ENCODE results near the gene C1QTNF9B. TPM values are rescaled to one million over a fixed set of nuclear protein-coding genes. Genes with fewer than 3 reads are reported as not detected.
A peak's percentile ranks its signal among the peaks of the same experiment; 100 is the strongest.
"Not testable (repeated sequence)": the region's sequence is repeated elsewhere in the genome, so short reads cannot be mapped to it uniquely, and the experiment has no call there.

The C1QTNF9B gene
- not detected in 2 replicates for total RNA-seq (2014; rRNA removed; shearing (Covaris generic))

DNA sequence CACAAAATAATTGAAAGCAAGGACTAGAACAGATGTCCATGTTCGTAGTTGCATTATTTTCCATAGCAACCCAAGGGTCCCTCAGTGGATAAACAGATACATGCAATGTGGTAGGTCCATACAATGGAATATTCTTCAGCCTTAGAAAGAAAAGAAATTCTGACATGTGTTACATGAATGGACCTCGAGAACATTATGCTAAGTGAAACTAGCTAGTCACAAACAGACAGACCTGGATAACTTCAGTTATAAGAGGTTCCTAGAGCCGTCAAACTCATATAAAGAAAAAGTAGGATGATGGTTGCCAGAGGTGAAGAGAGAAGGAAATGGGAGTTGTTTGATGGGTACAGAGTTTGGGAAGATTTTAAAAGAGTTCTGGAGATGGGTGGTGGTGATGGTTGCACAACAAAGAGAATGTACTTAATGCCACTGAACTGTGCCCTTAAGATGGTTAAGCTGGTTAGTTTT is at the start of gene C1QTNF9B:
TSS of gene C1QTNF9B (minus strand) at position 51 of the 468 bp plus-strand sequence.
- DNase-seq (ENCODE audit: low read depth): not testable (repeated sequence)

DNA sequence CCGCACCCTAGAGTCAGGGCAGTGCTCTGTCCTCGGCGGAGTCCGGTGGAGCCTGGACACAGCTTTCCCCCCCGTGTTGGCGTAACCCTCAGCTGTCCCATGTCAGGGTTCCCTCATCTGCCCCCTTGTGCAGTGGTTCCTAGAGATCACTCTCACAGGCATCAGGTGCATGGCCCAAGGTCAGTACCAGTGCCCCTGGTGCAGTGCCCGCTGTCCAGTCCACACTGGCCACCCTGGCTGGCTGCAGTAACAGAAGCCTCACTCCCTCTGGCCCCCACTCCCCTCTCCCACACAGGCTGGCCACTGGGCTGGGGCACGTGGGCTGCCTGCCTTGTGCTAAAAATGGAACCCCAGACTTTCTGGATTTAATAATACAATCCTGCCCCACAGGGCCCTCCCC is 49.6 kb upstream of the C1QTNF9B start:
- DNase-seq (ENCODE audit: low read depth): no peak

DNA sequence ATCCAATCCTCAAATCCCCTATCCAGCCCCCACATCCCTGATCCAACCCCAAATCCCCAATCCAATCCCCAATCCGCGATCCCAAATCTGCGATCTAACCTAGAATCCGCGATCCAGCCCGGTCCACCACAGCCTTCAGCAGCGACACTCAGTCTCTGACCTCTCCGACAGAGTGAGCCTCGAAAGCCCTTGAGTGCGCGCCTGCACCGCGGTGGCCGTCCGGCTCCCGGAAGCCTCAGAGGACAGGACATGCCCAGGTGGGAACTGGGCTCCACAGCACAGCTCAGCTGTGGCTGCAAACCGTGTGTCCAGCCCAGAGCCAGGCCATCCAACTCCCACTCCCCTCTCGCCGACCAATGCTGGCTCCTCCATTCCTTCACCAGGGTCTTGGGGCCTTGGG is 48.8 kb upstream of the C1QTNF9B start:
- DNase-seq (ENCODE audit: low read depth): no peak

DNA sequence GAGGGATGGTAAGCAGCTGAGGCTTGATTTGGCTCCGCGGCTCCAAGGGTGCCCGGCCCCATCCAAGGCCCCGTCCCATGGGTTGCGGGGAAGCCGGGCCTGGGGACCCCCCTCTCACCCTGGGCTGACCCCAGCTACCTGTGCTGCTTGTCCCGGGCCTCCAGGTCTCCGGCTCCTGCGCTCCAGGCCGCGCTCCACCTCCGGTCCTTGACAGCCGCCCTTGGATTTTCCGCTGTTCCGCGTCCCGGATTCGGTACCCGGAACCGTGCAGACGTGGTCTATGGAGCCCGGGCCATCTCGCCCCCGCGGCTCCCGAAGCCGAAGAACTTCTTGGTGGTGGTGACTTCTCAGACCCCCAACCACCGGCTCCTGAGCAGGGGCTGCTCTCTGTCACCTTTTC is 48.3 kb upstream of the C1QTNF9B start:
- DNase-seq (ENCODE audit: low read depth): no peak

DNA sequence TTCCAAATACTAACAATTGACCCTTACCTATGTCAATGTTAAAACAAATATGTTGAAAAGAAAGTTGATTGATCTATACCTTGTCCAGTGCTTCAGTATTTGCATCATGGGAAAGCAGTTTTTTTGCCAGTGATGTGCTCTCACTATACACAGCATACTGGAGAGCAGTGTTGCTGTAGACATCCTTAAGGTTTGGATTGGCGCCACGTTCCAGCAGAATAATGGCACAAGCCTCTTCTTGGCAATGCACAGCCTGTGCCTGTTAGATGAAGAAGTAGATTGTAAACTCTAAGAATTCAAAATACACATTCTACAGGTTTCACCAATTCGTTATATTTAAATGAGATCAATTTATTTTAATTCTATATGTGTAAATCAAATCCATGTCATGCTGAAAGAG is 43.9 kb upstream of the C1QTNF9B start:
- no peak for DNase-seq (ENCODE audit: low read depth)

DNA sequence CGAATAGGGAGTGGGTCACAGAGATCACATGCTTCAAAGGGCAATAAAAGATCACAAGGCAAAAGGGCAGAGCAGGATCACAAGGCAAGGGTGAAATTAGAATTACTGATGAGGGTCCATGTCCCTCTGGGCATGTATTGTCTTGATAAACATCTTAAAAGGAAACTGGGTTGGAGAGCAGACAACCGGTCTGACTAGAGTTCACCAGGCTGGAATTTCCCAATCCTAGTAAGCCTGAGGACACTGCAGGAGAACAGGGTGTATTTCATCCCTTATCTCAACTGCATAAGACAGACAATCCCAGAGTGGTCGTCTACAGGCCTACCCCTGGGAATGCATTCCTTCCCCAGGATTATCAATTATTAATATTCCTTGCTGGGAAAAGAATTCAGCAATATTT is 42.4 kb upstream of the C1QTNF9B start:
- DNase-seq (ENCODE audit: low read depth): not testable (repeated sequence)

DNA sequence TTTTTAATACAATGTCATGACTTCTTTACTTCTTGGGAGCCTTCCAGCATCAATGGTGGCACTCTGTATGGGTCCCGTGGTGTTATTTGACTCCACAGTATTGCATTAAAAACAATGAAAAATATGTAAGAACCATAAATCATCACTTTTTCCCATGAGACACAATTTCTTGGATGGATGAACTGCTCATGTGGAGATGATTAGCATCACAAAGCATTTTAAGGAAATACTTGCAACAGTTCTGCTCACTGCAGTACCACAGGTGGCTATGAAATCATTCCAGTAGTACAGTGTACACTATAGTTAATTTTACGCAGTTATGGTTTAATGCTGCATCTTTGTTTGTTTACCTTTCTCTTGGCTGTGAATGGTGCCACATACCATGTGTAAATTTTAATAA is 37.2 kb upstream of the C1QTNF9B start:
- no peak for DNase-seq (ENCODE audit: low read depth)

DNA sequence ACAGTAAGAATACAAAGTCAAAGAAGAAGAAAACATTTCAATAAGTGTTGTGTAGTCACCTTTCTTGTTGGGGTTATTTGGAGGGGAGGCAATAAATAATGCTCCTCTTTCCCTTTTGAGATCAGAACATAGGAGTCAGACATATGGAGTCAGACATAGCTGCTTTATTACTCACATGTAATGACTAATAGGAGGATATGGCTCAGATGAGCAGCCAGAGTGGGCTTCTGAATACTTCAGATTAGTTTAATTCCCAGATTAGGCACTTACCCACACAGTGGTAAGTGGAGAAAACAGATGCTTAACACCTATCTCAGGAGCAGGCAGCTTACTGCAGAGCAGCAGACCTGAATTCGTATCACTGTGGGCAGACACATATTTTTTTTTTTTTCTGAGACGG is 31.7 kb upstream of the C1QTNF9B start:
- peak; percentile 64 for DNase-seq (ENCODE audit: low read depth)

DNA sequence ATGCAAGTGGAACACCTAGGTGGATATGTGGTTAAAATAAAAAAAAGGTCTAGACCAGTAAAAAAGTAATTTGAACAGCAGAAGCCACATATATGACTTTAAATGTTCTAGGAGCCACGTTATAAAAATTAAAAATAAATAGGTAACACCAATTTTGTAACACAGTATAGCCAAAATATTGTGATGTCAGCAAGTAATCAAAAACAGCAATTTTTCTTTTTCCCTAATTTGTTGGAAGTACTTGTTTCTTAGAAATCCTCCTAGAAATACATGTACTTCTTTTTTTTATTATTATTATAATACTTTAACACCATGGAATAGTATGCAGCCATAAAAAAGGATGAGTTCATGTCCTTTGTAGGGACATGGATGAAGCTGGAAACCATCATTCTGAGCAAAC is 25.7 kb upstream of the C1QTNF9B start:
- no peak for DNase-seq (ENCODE audit: low read depth)

DNA sequence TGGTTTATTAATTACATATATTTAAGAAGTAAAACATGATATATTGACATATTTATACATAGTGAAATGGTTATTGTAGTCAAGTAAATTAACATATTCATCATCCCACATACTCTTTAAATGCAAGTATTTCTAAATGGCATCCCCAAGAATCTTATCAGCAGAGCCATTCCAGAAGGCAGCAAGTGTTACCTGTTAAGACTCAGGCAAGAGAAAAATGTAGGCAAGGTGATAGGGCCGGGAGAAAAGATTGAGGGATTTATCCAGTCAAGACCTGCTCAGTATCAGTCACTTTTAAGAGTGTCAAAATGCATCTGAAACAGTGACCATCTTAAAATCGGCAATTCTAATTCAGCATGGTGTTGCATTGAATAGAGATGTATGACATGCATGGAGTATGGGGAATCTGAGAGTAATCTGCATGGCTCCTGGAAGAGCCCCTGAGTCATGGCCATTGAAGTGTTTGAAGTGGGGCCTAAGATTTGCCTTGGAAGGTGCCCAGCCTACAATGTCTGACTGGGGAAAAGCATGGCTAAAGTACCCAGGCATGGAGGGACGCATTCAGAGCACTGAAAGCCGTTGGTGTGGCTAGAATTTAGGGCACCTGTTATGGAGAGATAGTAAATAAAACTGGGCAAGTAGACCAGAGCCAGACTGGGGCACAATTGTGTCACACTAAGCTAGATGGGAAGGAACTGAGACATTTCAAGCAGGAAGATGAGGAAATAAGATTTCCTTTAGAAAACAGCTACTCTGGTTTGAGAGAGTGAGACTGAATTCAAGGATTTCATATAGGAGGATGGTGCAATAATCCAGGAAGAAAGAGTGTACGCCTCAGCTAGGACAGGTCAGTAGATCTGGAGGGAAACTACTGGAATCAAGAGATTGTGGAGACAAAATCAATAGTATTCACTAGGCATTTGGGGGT is 25.0 kb upstream of the C1QTNF9B start:
- no peak for DNase-seq (ENCODE audit: low read depth)

DNA sequence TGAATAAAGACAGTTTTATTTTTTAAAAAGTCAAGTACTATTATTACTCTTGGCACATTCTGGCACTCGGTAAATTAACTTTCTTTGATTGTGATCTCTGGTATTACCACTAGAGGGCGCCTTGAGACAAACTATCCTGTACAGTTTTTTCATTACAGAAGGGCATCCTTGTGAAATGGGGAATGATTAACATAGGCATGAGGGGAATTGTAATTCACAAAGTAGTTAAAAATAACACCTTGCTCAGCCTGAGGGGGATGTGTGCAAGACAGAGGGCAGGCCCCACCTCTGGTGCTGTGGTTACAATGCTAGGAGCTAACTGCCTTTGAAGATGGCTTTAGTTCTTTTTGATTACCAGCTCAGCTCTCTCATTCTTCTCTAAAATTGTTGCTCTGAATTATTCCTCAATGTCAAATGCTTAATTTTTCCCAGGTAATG is 24.2 kb upstream of the C1QTNF9B start:
- DNase-seq (ENCODE audit: low read depth): peak; percentile 37

DNA sequence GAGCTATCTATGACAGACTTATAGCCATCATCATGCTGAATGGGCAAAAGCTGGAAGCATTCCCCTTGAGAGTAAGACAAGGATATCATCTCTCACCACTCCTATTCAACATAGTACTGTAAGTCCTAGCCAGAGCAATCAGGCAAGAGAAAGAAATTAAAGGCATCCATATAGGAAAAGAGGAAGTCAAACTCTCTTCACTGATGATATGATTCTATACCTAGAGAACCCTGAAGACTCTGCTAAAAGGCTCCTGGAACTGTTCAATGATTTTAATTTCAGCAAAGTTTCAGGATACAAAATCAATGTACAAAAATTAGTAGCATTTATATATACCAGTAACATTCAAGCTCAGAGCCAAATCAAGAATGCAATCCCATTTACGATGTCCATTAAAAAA is 21.7 kb upstream of the C1QTNF9B start:
- DNase-seq (ENCODE audit: low read depth): no peak

DNA sequence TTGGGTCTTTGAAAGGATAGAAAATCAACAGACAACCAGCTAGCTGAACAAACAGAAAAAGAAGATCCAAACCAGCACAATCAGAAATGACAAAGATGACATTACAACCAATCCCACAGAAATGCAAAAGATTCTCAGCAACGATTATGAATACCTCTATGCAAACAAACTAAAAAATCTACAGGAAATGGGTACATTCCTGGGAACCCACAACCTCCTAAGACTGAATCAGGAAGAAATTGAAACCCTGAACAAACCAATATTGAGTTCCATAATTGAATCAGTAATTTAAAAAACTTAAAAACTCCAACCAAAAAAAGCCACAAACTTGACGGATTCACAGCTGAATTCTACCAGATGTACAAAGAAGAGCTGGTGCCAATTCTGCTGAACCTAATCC is 20.9 kb upstream of the C1QTNF9B start:
- no peak for DNase-seq (ENCODE audit: low read depth)

DNA sequence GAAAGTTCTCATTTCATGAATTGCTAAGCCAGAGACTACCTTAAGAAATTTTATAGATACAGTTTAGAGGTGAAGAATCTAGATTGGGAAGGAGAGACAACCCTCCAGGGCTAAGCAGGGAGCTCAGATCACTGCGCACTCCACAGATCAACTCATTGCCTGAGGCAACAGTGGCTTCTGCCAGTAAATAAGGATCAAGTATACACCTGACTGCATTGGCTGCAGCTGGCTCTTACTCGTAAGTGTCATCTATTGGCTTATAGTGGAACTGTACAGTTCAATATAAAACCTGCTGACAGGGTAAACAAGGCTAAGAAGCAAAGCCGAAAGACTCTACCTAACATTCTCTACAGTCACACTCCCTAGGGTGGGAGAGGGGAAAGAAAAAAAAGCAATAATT is 18.0 kb upstream of the C1QTNF9B start:
- DNase-seq (ENCODE audit: low read depth): no peak

DNA sequence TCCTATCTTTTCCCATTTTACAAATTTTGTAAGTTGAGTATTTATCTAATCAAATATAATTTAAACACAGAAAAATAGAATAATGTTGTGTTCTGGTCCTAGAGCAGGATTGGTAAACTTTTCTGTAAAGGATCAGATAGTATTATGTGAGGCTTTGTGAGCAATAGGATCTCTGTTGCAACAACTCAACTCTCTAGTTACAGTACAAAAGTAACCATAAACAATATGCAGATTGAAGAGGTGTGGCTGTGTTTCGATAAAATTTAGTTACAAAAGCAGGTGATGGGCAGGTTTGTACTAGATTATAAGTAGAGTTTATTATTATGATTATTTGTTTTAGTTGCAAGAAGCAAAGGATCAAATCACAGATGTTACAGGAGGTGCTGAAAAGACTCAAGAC is 15.2 kb upstream of the C1QTNF9B start:
- no peak for DNase-seq (ENCODE audit: low read depth)

DNA sequence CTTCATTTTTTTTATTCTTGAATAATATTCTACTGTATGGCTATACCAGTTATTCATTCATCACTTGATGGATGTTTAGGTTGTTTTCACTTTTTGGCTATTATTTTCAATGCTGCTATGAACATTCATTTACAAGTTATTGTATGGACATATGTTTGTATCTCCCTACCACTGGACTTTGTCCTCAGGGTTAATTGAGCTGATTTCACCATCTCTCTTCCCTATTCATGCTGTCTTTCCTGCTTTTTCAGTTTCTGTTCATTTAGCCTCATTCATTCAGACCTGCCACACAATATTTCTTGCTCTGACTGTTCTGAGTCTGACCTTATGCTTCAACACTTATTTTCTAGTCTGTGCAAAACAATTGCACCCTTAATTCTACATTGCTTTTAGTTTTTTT is 12.3 kb upstream of the C1QTNF9B start:
- DNase-seq (ENCODE audit: low read depth): no peak

DNA sequence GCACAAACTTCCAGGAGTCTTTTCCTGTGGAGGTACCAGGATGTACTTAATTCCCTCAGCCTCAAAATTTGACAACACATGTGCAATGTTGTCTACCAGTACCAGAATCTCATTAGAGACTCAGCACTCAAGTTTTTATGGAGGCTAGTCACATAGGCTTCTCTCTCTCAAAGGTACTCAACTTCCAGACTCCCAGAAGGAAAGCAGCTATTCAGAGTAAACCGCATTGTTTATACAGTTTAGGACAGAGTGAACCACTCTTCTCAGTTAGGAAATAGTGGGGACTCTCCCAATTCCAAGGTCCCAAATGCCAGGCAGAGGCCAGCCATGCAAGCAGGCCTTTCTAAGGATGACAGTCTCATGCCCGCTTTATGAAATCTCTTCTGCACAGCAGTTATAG is 8.5 kb upstream of the C1QTNF9B start:
- DNase-seq (ENCODE audit: low read depth): no peak

DNA sequence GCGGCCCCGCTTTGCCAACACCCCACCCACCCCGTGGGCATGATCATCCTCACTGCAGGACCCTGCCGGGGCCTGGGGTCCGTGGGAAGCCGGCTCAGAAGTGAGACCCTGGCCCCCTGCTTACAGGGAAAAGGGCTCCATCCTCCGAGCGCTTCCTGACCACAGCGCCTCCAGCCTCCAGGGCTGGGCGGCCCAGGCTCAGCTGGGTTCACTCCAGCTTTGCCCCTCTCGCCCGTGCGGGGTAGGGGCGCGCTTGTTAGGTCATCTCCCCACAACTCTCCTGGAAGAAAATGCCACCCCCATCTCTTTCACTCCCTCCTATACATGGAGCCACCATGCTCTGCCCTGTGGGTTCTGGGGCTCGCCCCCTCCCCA is 6.6 kb upstream of the C1QTNF9B start:
- DNase-seq (ENCODE audit: low read depth): no peak

DNA sequence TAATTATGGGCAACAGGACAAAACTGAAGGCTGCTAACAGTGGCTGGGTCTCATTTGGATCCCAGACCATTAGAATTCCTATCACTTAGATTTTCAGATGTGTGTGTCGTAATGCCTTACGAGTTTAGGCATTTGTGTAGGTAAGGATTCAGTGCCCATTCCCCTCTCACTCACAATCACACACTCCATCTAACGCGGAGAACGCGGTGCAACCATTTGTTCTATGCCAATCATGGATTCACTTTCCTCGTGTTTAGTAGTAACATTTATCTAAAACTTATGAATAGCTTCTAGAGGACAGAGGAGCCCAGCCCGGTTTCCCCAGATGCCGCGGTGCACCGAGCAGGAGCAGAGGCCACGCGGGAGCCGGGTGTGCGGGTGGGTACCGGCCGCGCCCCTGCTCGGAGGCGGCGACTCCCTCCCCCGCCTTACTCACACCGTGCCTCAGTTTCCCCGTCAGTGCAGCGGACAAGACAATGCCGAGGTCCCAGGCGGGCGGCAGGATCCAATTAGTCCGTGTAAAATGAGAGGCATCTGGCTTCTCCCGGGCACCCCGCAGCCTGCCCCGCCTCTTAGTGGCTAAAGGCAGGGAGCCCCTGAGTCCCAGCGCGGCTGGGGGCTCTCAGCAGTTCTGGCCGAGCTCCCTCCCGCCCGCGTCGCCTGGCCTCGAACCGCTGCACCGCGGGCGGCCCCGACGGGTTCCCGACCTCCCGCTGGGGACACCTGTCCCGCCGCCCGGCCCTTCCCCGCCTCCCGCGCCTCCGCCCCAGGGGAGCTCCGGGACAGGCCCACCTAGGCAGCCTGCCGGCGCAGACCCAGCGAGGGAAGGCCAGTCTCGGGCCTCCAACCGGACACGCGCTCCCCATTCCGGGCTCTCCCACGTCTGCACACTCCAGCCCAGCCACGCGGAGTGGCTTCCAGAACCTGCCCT is 5.9 kb upstream of the C1QTNF9B start:
- DNase-seq (ENCODE audit: low read depth): no peak

DNA sequence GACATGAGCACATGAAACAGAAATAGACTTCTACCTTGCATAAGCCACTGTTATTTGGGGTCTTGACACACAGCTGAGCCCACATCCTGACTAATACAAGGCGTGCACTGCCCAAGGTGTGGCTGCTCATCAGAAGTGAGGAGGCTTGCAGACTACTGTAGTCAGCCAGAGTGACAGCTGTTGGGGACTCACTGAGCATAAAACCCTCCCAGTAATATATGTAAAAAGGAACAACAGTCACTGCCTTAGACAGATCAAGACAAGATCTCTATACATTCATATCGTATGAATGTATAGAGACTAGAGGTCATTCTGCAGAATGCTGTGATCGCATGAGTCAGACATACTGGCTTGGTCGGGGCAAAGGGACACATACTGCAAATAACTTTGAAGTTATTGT is 4.1 kb upstream of the C1QTNF9B start:
- DNase-seq (ENCODE audit: low read depth): no peak

DNA sequence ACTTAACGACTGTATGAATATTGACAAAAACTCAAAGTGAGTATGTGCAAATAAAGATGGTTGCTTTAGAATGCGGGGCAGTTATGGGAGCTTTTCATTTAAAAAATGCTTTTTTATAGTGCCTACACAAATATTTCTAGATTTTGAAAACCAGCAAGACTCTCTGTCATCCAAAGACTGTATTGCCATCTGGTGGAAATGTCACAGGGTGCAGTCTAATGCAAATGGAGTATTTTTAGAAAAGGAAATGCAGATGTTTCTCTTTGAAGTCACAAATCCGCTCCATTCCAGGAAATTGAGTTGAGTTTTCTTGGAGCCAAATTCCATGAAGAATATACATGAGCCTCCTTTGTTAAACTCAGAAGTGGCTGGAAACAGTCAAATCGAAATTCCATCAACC is 2.3 kb upstream of the C1QTNF9B start:
- peak; percentile 38 for DNase-seq (ENCODE audit: low read depth)

DNA sequence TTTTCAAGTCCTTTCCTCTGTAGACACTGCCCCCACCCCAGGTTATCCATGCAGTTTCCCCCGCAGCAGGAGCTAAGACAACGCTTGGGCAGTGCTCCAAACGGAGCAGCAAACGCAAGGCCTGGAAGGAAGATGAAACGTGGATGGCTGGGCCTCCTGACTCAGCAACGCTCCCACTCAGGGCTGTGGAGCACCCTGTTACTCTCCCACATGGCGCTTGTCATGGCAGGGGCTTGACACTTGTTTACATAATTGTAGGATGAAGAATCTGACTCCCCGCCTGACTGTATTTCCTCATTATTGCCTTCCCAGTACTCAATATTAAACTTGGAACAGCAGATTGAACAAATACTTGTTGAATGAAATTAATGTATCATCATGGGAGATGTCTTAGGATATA is 799 bp upstream of the C1QTNF9B start:
- DNase-seq (ENCODE audit: low read depth): no peak

DNA sequence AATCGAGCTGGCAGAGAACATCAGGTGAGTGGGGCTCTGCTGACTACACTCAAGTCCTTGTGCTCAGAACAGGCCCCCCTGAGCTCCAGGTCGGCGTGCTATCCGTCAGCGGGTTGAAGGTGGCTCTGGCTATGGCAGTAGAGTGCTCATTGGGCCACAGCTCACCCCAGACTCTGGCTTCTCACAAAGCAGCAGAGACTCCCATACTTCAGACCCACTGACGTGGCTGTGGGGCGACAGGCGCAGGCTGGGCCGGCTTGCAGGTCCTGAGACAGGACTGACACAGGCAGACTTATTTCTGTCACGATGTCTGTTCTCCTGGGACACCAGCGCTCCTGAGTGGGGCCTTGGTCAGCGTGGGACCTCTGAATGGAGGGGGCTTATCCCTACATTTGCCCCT is 2.6 kb downstream of the C1QTNF9B start:
- not testable (repeated sequence) for DNase-seq (ENCODE audit: low read depth)
